GM21717 (cell line): ENCODE data around the gene NECAB3.
"Not testable (repeated sequence)": the region's sequence is repeated elsewhere in the genome, so short reads cannot be mapped to it uniquely, and the experiment has no call there.

Experiments used
- ATAC-seq: cut with Tn5 transposase; IDR thresholded peaks from one replicate; pipeline ENCODE4 v1.9.1; 2021; ENCODE audit warnings: mild to moderate bottlenecking, moderate library complexity; ENCODE audit not compliant: unreplicated experiment

NECAB3 gene

GRCh38 chr20:33651562-33652048 is 22.6 kb downstream of the NECAB3 start:
- no peak for ATAC-seq

DNA sequence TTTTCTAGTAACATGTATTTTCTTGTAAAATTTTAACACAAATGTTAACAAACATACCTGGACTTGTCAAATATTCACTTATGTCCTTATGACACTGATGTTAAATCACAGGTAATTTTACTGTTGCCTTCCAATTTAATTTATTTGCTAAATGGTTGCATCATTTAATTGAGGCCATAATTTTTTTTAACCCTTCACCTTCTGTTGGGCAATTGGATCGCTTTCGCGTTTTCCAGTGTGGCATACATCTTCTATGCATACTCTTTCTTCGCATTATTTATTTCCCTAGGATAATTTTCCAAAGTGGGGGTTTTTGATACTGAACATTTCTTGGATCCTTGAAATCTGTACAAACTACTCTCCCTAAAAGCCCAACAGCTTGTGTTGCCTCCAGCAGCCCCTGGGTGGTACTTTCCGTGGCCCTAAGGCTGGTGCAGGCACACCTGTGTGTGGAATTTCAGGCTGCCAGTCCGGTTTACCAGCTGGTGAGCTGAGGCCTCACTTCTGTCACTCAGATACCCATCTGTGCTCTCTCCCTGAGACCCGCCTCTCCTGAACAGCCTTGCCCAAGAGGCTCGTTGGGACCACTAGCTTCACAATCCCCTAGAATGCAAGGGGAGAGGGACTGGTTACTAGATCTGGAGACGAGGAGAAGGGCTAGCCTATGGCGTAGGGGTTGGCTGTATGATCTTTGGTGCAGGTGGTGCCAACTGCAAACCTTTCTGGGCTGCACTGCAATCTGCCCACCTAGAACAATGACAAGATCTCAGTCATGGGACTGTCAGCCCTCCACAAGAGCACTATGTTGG is 23.3 kb downstream of the NECAB3 start:
- no peak for ATAC-seq

GRCh38 chr20:33650111-33650752 is 24.0 kb downstream of the NECAB3 start:
- no peak for ATAC-seq

DNA sequence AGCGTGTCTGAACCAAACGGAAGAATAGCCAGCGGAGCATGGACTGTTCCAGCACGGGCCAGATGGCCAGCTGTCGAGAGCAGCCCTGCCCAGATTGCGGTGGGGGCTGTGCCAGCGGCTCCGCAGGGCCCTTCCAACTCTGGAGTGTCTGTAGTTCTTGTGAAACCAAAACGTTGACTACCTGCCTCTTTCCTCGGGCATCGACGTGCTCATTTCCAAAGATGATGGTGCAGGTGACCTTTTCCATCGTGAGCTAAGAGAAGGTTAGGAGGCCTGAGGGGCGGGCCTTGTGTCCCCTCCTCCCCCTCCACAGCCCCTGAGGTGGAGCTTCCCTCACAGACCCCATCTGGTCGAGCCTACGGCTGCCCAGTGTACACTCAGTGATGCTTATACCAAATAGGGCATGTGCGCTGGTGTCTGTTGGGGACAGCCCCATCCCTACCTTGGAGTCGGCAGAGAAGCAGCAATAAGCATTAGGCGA is 25.0 kb downstream of the NECAB3 start:
- no peak for ATAC-seq

- ATAC-seq: no peak
Measured at GRCh38 chr20:33648396-33649004, 25.7 kb downstream of the NECAB3 start.

GRCh38 chr20:33647603-33648395 is 26.4 kb downstream of the NECAB3 start:
- ATAC-seq: peak; percentile 47

DNA sequence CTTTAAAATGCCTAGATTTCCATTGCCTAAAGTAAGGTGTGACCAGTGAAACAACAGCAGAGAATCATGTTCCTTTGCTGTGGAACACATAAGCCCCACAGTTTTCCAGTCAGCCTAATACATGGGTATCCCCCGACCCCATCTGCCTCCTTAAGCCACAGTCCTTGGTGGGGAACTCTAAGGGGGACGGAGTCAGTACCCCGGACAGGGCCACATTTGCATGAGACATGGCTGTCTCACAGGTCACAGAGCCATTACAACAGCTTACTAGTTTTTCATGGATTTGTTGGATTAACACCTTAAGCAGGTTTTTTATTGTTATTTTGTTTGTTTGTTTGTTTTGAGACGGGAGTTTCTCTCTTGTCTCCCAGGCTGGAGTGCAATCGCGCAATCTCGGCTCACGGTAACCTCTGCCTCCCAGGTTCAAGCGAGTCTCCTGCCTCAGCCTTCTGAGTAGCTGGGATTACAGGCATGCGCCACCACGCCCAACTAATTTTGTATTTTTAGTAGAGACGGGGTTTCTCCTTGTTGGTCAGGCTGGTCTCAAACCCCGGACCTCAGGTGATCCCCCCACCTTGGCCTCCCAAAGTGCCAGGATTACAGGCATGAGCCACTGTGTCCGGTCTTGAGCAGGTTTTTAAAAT is 27.1 kb downstream of the NECAB3 start:
- not testable (repeated sequence) for ATAC-seq

DNA sequence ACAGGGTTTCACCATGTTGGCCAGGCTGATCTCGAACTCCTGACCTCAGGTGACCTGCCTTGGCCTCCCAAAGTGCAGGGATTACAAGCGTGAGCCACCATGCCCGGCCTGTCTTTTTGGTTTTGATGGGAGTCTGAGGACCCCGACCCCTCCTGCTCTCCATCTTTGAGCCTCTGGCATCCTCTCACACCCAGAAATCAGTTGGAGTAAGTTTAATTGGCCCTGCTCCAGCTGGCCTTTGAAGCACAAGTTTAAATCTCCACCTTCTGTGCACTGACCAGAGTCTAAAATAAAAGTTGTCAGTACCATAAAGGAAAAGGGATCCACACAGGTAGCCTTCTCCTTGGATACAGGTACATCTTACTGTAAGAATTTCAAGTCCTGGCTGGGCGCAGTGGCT is 28.0 kb downstream of the NECAB3 start:
- no peak for ATAC-seq

GRCh38 chr20:33645396-33645795 is 28.8 kb downstream of the NECAB3 start:
- ATAC-seq: no peak

GRCh38 chr20:33645072-33645358 is 29.2 kb downstream of the NECAB3 start:
- ATAC-seq: no peak

GRCh38 chr20:33644313-33645071 is 29.7 kb downstream of the NECAB3 start:
- no peak for ATAC-seq

- ATAC-seq: no peak
Measured at GRCh38 chr20:33640287-33640686, 33.9 kb downstream of the NECAB3 start.

DNA sequence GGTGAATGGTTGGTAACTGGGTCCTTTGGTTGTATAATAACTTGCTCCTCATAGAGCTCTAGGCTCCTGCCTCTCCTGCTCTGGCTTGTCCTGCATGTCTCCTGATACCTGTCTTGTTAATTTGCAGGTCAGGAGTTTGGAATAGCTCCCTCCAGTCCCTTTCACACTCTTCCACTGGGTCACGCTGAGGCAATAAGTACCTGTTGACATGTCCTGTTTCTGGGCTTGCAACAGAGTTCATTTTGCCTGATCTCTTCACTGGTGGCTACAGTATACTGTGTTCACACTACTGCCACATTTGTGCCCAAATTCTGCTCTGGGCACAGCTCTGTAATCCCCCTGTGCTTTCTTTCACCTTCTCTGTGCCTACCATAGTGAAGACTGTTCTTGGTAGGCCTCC is 37.5 kb downstream of the NECAB3 start:
- no peak for ATAC-seq

DNA sequence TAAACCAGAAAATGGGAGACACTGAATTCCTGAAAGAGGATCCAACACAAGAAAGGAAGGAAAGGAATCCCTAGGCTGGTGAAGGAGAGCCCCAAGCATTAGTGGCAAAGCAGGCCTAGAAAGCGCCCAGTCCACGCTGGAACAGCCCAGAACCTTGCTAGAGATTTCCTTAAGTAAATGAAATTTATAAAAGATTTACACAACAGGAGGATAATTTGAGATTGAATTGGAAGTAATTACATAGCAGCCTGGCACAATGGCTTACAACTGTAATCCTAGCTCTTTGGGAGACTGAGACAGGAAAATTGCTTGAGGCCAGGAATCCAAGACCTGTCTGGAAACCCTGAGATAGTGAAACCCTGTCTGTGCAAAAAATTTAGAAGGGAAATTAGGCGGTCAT is 38.9 kb downstream of the NECAB3 start:
- ATAC-seq: no peak

DNA sequence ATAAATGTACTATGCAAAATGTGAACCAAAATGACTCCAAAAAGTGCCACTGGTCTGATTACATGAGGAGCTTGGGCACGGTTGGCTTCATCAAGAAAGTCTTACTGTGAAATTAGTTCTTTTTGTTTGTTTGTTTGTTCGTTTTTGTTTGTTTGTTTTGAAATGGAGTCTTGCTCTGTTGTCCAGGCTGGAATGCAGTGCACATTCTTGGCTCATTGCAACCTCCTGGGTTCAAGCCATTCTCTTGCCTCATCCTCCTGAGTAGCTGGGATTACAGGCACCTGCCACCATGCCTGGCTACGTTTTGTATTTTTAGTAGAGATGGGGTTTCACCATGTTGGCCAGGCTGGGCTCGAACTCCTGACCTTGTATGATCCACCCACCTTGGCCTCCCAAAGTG is 42.3 kb downstream of the NECAB3 start:
- ATAC-seq: not testable (repeated sequence)

DNA sequence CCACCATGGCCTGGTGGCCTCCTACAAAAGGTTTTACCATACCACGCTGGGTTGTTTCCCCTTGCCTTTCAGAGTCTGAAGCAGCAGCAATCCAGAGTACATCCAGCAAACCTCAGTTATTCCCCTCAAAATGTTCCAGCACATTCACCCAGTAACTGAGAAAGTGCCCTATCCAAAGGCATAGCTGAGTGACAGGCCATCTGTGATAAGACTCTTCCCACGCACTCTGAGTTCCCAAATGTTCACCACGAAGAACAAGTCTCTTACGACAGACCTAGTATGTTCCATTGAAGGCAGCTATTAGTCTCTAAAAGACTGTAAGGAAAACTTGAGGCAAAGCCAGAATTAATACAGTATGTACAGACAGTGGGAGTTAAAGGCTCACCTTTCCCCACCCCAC is 43.7 kb downstream of the NECAB3 start:
- no peak for ATAC-seq

DNA sequence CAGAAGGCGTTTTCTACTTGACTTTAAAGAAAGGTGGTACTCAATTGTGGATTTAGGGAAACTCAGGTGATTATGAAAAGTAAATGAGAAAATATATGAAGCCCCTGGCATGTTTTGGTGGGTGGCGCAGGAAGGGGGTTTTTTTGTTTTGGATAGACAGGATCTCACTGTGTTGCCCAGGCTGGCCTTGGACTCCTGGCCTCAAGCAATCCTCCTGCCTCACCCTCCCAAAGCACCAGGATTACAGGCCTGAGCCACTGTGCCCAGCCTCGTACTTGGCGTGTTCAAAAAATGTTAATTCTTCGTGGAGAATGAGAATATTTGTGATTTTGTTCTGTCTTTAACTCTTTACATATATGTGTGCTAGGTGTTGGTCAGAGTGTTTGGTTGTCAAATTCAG is 44.2 kb downstream of the NECAB3 start:
- no peak for ATAC-seq

GRCh38 chr20:33629533-33629932 is 44.7 kb downstream of the NECAB3 start:
- no peak for ATAC-seq

DNA sequence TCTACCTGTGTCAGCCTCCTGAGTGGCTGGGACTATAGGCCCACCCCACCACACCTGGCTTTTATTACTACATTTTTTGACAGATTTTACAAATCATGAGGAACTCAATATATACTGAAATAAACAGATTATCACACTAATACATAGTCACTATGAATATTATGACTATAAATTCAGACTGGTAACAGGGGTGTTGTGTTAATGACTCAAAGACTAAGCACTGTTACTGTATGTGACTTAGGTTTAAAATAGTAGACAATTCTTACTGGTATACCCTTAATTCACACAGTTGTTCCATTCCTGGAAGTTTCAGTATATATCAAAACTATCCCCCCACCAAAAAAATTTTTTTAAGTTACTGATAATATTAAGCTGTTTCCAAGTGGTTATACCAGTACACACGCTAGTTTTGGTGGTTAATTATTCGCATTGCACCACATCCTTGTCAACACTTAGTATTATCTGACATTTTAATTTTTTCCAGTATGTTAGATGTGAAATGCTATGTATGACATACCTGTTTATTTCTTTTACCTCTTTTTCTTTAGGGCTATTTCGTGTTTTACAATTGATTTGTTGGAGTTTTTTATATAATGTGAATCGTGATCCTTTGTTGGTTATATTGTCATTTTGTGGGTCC is 46.5 kb downstream of the NECAB3 start:
- ATAC-seq: no peak
